Body of pancreas (tissue), 4 donors: ENCODE measurements around the gene TULP1. TPM values are rescaled to one million over a fixed set of nuclear protein-coding genes. Genes with fewer than 3 reads are reported as not detected.

Source experiments
- ATAC-seq: fragments of 150-250 bp; one replicate; pipeline ENCODE4 v1.9.1; 2016
- DNase-seq, 4 donors: peaks; one replicate each; pipeline ENCODE4 v3.0.0-alpha.2; 2019
- H3K27ac ChIP-seq, 4 donors: fragments of 200-600 bp; sonication (generic); 1 replicate in 3 of 4; 2 replicates in 1 of 4; pipeline versions ENCODE4 v1.5.1 to v1.6.1; 2016 to 2019; ENCODE audit warnings: mild to moderate bottlenecking in 1 of 4, mixed read lengths in 1 of 4, moderate library complexity in 1 of 4
- H3K27me3 ChIP-seq, 2 donors: fragments of 200-600 bp; sonication (generic); one replicate each; pipeline ENCODE4 v1.6.0; 2016; ENCODE audit warnings: mild to moderate bottlenecking in 1 of 2
- H3K36me3 ChIP-seq, 2 donors: fragments of 200-600 bp; sonication (generic); replicated peaks in 1 of 2; 2 replicates each; pipeline ENCODE4 v1.5.1; 2016; ENCODE audit warnings: low read depth in 2 of 2; ENCODE audit not compliant: insufficient read depth in 1 of 2
- H3K4me1 ChIP-seq: fragments of 200-600 bp; sonication (generic); one replicate; pipeline ENCODE4 v1.6.0; 2016
- H3K4me3 ChIP-seq, 2 donors: fragments of 200-600 bp; sonication (generic); 1 replicate in 1 of 2; 2 replicates in 1 of 2; pipeline ENCODE4 v1.5.1; 2016 to 2019
- H3K9me3 ChIP-seq, 3 donors: fragments of 200-600 bp; sonication (generic); 1 replicate in 2 of 3; 2 replicates in 1 of 3; pipeline ENCODE4 v1.5.1; 2016
- CTCF ChIP-seq, 7 experiments: fragments of 450-650 bp in 4 of 7; fragments of 200-600 bp in 3 of 7; sonication (generic) in 3 of 7; IDR thresholded peaks; one replicate each; pipeline ENCODE4 v1.5.1; 2016 to 2019; ENCODE audit warnings: antibody characterized with exemption in 7 of 7
- POLR2A ChIP-seq, 3 donors: fragments of 450-650 bp; IDR thresholded peaks; one replicate each; pipeline ENCODE4 v1.6.1; 2016; ENCODE audit warnings: antibody characterized with exemption in 3 of 3, mild to moderate bottlenecking in 2 of 3
- WGBS, 2 donors: methylation state at CpG; one replicate each; pipeline ENCODE4 v1.1.5; 2017; 5-methylcytosine and 5-hydroxymethylcytosine counted together
- intact Hi-C: fragments of 100-400 bp; cut with DNase I; formaldehyde crosslinking; loops from one replicate; pipeline ENCODE4 v1.15.1; 2023
- total RNA-seq, 2 donors: library from RNA; depleted of rRNA; stranded (reverse); fragments of >200 nt; gene quantifications; one replicate each; pipeline ENCODE4 v1.1.0, GENCODE V29; 2016

Gene TULP1
- total RNA-seq, 2 donors from 2014 or later = not detected

DNA sequence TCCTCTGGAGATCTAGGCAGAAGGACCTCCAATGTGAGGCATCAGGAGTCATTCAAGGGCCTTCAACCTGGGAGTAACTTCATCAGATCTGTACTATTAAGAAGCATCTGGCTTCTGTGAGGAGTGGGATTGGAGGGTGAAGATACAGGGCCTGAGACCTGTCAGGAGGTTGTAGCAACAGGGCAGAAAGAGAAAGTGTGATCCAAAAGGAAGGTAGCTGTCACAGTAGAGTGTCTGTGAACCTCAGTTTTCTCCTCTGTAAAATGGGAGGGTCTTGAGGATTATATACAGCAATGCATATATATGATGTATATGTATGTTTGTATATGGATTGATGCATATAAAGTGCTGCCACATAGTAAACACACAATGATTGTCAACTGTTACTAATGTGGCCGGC is 47.0 kb downstream of the TULP1 start:
- TF ChIP-seq CTCF (IDR thresholded peaks at IDR 0.05) (no peak), POLR2A (IDR thresholded peaks at IDR 0.05) (no peak)
- H3K27me3 ChIP-seq = no peaks in the 10 kb centered on the region
- 77 to 100% methylated on average over 1 of the region's 1 CpG for WGBS, 2 donors
- peaks cover 0 to 1% of the 10 kb centered on the region in 2 donors for H3K36me3 ChIP-seq
- no peak overlapping the region for H3K27ac ChIP-seq
- ATAC-seq (no peak), DNase-seq (no peak)
- H3K4me3 ChIP-seq = no peak overlapping the region
- intact Hi-C loops = no loop called here
- H3K9me3 ChIP-seq = no peaks in the 10 kb centered on the region
- peaks cover 23% of the 10 kb centered on the region for H3K4me1 ChIP-seq

- TF ChIP-seq POLR2A (IDR thresholded peaks at IDR 0.05) (no peak), CTCF (IDR thresholded peaks at IDR 0.05) (no peak)
- Histone ChIP-seq H3K27ac (no peak overlapping the region), H3K36me3 (no peaks in the 10 kb centered on the region), H3K9me3 (no peaks in the 10 kb centered on the region), H3K4me1 (peaks cover 6% of the 10 kb centered on the region), H3K27me3 (no peaks in the 10 kb centered on the region), H3K4me3 (no peak overlapping the region)
- WGBS, 2 donors = 74 to 87% methylated on average over 4 of the region's 4 CpGs
- ATAC-seq = no peak
- intact Hi-C loops = loop anchor here (5.0 kb wide), 1 partner anchor 171 kb away; no protein-coding TSS in a partner anchor
- DNase-seq = no peak
These were observed 49.4 kb downstream of the TULP1 start for GRCh38 chr6:35463292-35463691.

DNA sequence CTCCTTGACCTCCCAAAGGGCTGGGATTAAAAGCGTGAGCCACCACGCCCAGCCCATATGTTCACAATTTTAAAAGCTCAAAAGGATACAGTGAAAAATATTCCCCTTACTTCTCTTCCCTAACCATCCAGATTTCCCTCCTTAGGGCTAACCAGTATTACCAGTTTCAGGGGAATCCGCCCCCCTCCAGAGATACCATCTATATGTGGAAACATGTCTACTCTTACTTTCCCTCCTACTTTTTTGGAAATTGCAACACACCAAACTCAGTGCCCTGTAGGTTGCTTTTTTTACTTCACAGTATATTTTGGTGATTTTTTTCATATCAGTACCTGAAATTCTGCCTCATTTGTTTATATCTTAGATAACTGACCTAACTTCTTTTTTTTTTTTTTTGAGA is 51.4 kb downstream of the TULP1 start:
- no peak for DNase-seq
- H3K9me3 ChIP-seq = no peaks in the 10 kb centered on the region
- no peaks in the 10 kb centered on the region for H3K36me3 ChIP-seq
- no peak for TF ChIP-seq CTCF (IDR thresholded peaks at IDR 0.05)
- H3K27me3 ChIP-seq = no peaks in the 10 kb centered on the region
- no peak for ATAC-seq
- 82 to 95% methylated on average over 3 of the region's 3 CpGs for WGBS, 2 donors
- H3K4me3 ChIP-seq = no peak overlapping the region
- H3K27ac ChIP-seq = no peak overlapping the region
- no peaks in the 10 kb centered on the region for H3K4me1 ChIP-seq
- intact Hi-C loops = loop anchor here (5.0 kb wide), 1 partner anchor 169 kb away; no protein-coding TSS in a partner anchor

- TF ChIP-seq CTCF (IDR thresholded peaks at IDR 0.05) (no peak), POLR2A (IDR thresholded peaks at IDR 0.05) (no peak)
- H3K4me1 ChIP-seq = peaks cover 12% of the 10 kb centered on the region
- H3K27me3 ChIP-seq = no peaks in the 10 kb centered on the region
- H3K4me3 ChIP-seq = no peak overlapping the region
- DNase-seq (no peak), ATAC-seq (no peak)
- no peaks in the 10 kb centered on the region for H3K9me3 ChIP-seq
- no peak overlapping the region for H3K27ac ChIP-seq
- WGBS, 2 donors = 50 to 58% methylated on average over 3 to 4 of the region's 4 CpGs
- no peaks in the 10 kb centered on the region for H3K36me3 ChIP-seq
- intact Hi-C loops = no loop called here
These were observed 54.8 kb downstream of the TULP1 start for GRCh38 chr6:35457907-35458306.

DNA sequence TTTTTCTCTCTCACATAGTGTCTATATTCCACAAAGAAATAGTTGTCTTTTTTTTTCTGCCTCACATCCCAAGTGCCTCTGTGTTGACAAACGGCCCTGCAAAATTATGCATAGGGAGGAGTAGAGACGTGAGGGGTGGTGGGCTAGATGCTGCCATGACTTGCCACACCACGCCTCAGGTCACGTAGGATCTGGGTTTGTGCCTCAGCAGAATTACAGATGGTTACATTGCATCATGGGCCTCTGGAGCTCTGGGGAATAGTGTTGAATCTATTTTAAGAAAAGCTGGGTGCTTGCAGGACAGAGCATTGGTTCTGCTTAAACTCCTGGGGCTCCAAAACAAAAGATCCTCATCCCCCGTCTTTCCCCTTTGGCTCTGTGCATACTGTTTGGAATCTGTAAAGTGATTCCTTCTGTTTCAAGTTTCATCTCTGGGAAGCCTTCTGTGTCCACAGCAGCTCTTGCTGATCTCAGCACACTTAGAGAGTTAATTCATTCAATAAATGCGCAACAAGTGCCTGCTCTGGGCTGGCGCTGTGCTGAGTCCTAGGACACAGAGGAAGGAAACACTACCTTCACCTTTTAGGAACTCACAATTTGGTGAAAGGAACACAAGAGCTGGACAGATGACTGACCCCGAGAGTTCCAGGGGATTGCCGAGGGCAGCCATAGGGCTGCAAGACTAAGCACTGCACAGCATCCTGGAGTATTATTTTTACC is 58.1 kb downstream of the TULP1 start:
- H3K27me3 ChIP-seq = no peaks in the 10 kb centered on the region
- no peak overlapping the region for H3K4me3 ChIP-seq
- DNase-seq = no peak
- TF ChIP-seq POLR2A (IDR thresholded peaks at IDR 0.05) (no peak), CTCF (IDR thresholded peaks at IDR 0.05) (no peak)
- H3K9me3 ChIP-seq = no peaks in the 10 kb centered on the region
- H3K4me1 ChIP-seq = peaks cover 23% of the 10 kb centered on the region
- no peak overlapping the region for H3K27ac ChIP-seq
- ATAC-seq = no peak
- H3K36me3 ChIP-seq = no peaks in the 10 kb centered on the region
- 86 to 91% methylated on average over 9 of the region's 9 CpGs for WGBS, 2 donors
- intact Hi-C loops = loop anchor here (5.0 kb wide), 1 partner anchor 157 kb away; the partner anchor contains the start of gene DEF6
